Left lung (tissue), 10 donors: ENCODE data around the gene CCNH. TPM values are rescaled to one million over a fixed set of nuclear protein-coding genes. Genes with fewer than 3 reads are reported as not detected.

Source experiments
- ATAC-seq: fragments of 200-7000 bp; cut with Tn5 transposase; one replicate; pipeline ENCODE4 v1.9.1; 2020; ENCODE audit warnings: moderate library complexity
- DNase-seq, 4 donors: peaks; one replicate each; pipeline ENCODE4 v3.0.0-alpha.2; 2013 to 2020
- H3K27ac ChIP-seq, 2 donors: fragments of 200-600 bp; sonication (generic) in 1 of 2; one replicate each; pipeline versions ENCODE4 v1.5.0 to v1.8.0; 2020 to 2021
- H3K27me3 ChIP-seq, 2 donors: fragments of 200-600 bp; sonication (generic) in 1 of 2; one replicate each; pipeline versions ENCODE4 v1.5.0 to v1.8.0; 2020 to 2021
- H3K36me3 ChIP-seq, 2 donors: fragments of 200-600 bp; sonication (generic) in 1 of 2; one replicate each; pipeline versions ENCODE4 v1.5.0 to v1.8.0; 2020 to 2021
- H3K4me1 ChIP-seq, 2 donors: fragments of 200-600 bp; one replicate each; pipeline ENCODE4 v1.8.0; 2021
- H3K4me3 ChIP-seq, 2 donors: fragments of 200-600 bp; sonication (generic) in 1 of 2; one replicate each; pipeline versions ENCODE4 v1.5.0 to v1.8.0; 2020 to 2021; ENCODE audit warnings: mild to moderate bottlenecking in 1 of 2
- H3K9me3 ChIP-seq, 2 donors: fragments of 200-600 bp; sonication (generic) in 1 of 2; one replicate each; pipeline versions ENCODE4 v1.5.0 to v1.8.0; 2020 to 2021
- intact Hi-C, 2 donors: fragments of 100-400 bp; cut with DNase I; formaldehyde crosslinking; loops; one replicate each; pipeline versions ENCODE4 v1.11.2 to v1.14.2; 2022
- polyA plus RNA-seq, 6 donors: library from polyadenylated mRNA; unstranded; fragments of 120-200 nt; gene quantifications; one replicate each; pipeline ENCODE4 v1.2.1, GENCODE V29; 2013; ENCODE audit not compliant: insufficient read length in 6 of 6
- total RNA-seq, 2 donors: library from RNA; stranded (reverse); fragmentation: NEBNext Ultra II Directional; extraction: Animal tissue kit (Norgen Biotek cat#: 25700); gene quantifications; one replicate each; pipeline ENCODE4 v1.2.1, GENCODE V29; 2021
- TF ChIP-seq, protein P1 (sequence below), 2 donors: fragments of 200-600 bp; sonication (generic) in 1 of 2; IDR thresholded peaks; one replicate each; pipeline versions ENCODE4 v1.5.0 to v1.8.0; 2021; ENCODE audit warnings: antibody characterized with exemption in 2 of 2
- donor health status: DM: no; HTN: yes; CAD: no.
- donor health status: DM: no; HTN: no; CAD: no.

The CCNH gene
- total and polyA plus RNA-seq, 8 donors = 31.9 to 59.2 (median 49.1) TPM

DNA sequence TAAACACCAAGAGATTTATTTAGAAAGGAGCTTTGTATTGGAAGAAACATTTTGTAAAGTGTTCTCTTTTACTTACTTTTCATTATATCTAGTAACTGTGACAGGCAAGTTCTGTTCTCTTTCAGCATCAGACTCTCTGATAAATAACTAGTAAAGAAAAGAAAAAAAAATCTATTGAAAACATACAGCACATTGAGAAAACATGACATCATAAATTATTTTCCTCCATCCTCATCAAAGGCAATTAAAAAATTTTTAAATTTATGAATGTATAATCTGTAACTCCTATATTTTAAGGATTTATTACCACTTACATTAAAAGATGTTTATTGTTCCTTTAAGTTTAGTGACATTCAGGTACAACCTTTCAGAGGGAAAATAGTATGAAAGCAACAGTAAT, 11.1 kb downstream of the CCNH start:
- DNase-seq (no peak), ATAC-seq (no peak)
- Histone ChIP-seq H3K27ac (no peak overlapping the region), H3K36me3 (peaks cover 0 to 90% of the 10 kb centered on the region in 2 donors), H3K4me1 (peaks cover 0 to 26% of the 10 kb centered on the region in 2 donors), H3K9me3 (no peaks in the 10 kb centered on the region), H3K4me3 (no peak overlapping the region), H3K27me3 (no peaks in the 10 kb centered on the region)
- TF ChIP-seq, protein P1, sequence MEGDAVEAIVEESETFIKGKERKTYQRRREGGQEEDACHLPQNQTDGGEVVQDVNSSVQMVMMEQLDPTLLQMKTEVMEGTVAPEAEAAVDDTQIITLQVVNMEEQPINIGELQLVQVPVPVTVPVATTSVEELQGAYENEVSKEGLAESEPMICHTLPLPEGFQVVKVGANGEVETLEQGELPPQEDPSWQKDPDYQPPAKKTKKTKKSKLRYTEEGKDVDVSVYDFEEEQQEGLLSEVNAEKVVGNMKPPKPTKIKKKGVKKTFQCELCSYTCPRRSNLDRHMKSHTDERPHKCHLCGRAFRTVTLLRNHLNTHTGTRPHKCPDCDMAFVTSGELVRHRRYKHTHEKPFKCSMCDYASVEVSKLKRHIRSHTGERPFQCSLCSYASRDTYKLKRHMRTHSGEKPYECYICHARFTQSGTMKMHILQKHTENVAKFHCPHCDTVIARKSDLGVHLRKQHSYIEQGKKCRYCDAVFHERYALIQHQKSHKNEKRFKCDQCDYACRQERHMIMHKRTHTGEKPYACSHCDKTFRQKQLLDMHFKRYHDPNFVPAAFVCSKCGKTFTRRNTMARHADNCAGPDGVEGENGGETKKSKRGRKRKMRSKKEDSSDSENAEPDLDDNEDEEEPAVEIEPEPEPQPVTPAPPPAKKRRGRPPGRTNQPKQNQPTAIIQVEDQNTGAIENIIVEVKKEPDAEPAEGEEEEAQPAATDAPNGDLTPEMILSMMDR (IDR thresholded peaks at IDR 0.05) = no peak
- intact Hi-C loops = no loop called here

DNA sequence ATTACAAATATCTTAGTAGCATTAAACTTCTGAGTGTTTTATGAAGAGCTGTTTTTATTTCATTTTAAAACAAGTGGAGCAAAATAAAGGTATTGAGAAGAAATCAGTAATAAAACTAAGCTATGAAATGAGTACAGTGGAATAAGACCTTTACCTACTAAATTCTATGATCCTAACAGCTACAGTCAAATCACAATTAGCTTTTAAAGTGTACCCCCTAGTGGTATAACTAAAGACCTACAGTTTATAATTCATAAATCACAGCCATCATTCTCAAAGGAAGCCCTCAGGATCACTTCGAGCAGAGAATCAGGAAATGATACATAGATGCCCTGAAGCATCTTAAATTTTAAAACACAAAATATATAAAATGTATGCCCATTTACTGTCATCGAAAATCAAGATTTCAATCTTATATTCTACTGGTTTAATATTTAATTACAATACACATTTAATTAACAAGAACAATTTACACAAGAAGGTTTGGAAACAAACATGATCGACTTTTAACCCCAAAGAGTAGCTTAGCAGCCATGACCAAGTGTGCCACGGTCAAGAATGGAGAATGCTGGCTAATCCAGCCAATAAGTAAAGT, 12.3 kb downstream of the CCNH start:
- no peaks in the 10 kb centered on the region for H3K9me3 ChIP-seq
- peak; percentile 83 for ATAC-seq
- DNase-seq = no peak
- peaks cover 0 to 90% of the 10 kb centered on the region in 2 donors for H3K36me3 ChIP-seq
- TF ChIP-seq, protein P1 (IDR thresholded peaks at IDR 0.05) = peak; percentile 53 to 62
- H3K4me3 ChIP-seq = no peak overlapping the region
- peak overlapping the region in 1 of 2 donors; percentile 45 for H3K27ac ChIP-seq
- intact Hi-C loops = no loop called here
- H3K4me1 ChIP-seq = peaks cover 0 to 26% of the 10 kb centered on the region in 2 donors
- H3K27me3 ChIP-seq = no peaks in the 10 kb centered on the region

DNA sequence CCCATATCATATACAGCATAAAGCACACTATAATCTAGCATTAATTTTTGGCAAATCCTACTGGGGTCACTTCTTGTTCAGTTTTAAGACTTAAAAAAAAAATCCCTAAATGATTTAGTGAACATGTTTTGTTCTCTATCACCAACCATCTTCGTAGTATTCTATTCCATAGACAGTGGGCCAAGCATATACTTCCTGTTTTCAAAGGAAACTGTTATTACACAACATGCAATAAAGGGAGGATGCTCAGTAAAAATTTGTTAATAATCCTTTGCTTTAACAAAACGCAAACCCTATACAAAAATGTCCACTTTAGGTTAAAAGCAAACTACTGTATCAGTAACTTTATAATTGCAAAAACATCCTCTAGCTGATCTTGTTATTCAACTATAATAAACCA, 13.0 kb downstream of the CCNH start:
- H3K4me3 ChIP-seq = no peak overlapping the region
- DNase-seq = no peak
- peaks cover 0 to 30% of the 10 kb centered on the region in 2 donors for H3K4me1 ChIP-seq
- no peaks in the 10 kb centered on the region for H3K9me3 ChIP-seq
- ATAC-seq = peak; percentile 56
- no peaks in the 10 kb centered on the region for H3K27me3 ChIP-seq
- TF ChIP-seq, protein P1 (IDR thresholded peaks at IDR 0.05) = no peak
- peak overlapping the region in 1 of 2 donors; percentile 45 for H3K27ac ChIP-seq
- H3K36me3 ChIP-seq = peaks cover 0 to 90% of the 10 kb centered on the region in 2 donors
- intact Hi-C loops = loop anchor here in 1 of 2 donors (10.0 kb wide), 1 partner anchor 135 kb away; the partner anchor contains the start of gene RASA1

DNA sequence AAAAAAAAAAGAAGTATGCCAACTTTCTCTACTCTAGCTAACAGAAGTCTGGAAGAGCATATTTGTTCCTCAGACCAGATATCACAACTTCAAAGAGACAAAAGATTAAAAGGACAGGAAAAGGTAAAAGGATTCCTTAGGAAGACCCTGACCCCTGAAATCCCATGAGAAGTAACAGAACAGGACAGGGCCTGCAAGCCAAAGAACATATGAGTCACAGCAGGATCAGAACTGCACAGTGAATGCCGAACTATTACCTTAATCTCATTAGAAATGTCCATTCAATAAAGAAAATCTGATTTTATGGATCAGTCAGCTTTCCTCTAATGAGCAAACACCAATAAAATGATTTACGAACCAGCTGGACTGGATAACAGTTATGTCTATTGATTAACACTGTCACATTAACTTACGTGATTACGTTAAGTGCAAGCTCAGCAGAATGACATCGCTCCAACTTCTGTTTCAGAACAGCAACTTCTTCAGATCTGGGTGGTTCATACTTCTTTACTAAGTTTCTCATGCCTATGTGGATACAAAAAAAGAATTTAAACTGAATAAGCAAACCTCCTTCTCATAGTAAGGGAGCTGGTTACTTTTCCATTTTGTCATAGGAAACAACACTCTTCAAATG, 13.6 kb downstream of the CCNH start:
- DNase-seq (no peak), ATAC-seq (no peak)
- TF ChIP-seq, protein P1 (IDR thresholded peaks at IDR 0.05) = no peak
- peaks cover 0 to 34% of the 10 kb centered on the region in 2 donors for H3K4me1 ChIP-seq
- peak overlapping the region in 1 of 2 donors; percentile 45 for H3K27ac ChIP-seq
- H3K36me3 ChIP-seq = peaks cover 0 to 90% of the 10 kb centered on the region in 2 donors
- H3K4me3 ChIP-seq = no peak overlapping the region
- intact Hi-C loops = loop anchor here in 1 of 2 donors (10.0 kb wide), 1 partner anchor 134 kb away; the partner anchor contains the start of gene RASA1
- no peaks in the 10 kb centered on the region for H3K9me3 ChIP-seq
- no peaks in the 10 kb centered on the region for H3K27me3 ChIP-seq
